NOMO-1 (cell line): ENCODE data around the gene PPP1R1B.

Experiments
- DNase-seq, 2 experiments: peaks; one replicate each; lab custom pipeline; 2025; ENCODE audit not compliant: unreplicated experiment in 2 of 2; lab: John Stamatoyannopoulos, UW

The PPP1R1B gene

DNA sequence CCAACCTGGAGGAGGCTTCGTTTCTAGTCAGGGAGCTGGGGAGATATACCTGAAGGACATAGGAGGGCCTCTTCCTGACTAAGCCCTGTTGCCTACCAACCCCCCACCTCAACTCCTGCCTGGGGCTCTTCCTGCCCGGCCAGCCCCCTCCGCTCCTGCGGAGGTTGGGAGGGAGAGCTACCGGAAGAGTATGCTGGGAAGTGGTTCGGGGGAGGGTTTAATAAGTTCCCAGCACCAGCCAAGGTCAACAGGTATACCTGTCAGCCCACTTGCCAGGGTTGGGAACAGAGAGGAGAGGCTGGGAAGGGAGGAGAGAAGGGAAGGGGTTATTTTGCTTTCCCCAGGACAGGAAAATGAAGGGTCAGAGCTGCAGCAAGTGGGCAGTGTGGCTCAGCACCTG, 4.7 kb downstream of the PPP1R1B start:
- DNase-seq, result no peak

DNA sequence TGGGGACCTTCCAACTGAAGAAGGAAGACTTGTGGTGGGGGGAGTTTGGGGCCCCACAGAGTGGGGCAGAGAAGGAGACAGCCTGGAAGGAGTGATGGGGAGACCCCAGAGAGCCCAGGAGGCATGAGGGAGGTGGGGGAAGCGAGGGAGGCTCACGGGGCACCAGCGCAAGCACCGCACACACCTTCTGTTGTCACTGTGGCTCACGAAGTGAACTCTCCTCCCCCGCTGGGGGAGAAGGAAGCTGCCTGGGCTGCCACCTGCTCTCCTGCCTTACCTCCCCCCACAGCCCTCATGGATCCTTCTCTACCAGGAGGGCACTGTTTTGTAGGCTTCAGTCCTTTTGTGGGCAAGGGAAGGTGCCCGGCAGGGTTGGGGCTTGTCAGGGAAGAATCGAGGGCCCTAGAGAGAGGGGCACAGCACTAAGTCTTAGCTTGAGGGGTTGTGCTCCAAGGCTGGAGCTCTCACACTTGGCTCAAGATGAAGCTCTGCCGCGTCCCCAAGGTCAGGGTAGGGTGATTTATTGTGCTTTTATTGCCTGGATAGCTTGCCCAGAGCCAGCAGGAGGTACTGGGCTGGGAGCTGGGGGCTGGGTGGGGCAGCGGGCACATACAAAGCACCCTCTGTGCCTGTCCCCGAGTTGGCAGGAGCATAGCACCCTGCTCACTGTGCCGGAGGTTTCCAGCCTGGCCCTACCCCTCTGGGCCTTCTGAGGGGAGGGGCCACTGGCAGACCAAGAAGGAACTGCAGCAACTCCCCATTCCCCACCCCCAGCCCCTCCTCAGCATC, 5.6 kb downstream of the PPP1R1B start:
- DNase-seq, result no peak

DNA sequence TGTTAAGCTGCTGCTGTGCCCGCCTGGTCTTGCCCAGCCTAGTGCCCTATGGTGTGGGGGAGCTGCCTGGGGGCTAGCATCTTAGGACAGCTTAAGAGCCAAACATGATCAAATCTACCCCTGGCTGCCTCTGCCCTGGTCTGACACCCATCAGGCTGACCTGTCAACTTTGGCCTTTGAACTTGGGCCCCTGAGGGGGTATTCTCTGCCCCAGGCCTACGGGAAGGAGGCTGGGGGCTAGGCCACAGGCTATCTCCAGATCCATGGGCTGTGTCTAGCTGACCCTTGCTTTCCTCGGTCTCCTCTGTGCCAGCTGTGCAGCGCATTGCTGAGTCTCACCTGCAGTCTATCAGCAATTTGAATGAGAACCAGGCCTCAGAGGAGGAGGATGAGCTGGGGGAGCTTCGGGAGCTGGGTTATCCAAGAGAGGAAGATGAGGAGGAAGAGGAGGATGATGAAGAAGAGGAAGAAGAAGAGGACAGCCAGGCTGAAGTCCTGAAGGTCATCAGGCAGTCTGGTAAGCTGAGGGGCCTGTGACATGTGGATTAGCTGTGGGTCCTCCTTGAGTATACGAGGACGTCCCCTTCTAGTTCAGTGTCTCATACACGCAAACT, 6.9 kb downstream of the PPP1R1B start:
- no peak for DNase-seq

DNA sequence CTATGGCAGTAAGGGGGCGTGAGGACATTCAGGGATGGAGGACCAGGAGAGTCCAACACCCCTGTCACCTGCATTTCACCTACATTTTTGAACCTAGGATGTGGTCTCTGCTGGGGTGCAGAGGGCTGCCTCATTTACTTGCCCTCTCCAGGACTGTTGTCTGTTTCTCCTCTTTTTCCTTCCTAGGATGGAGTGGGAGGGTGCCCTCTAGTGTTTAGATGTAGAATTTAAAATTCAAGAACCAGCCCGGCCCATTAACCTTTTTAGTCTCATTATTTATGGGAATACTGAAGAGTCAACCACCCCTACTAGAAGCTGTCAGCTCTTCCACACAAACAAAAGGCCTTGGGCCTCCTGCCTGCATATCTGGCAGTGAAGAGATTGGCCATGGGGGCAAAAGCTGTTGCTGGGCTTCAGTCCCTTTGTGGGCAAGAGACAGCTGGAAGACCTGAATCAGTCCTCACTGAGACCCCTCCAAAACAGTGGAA, 7.7 kb downstream of the PPP1R1B start:
- peak in 1 of 2 experiments; percentile 27 for DNase-seq

DNA sequence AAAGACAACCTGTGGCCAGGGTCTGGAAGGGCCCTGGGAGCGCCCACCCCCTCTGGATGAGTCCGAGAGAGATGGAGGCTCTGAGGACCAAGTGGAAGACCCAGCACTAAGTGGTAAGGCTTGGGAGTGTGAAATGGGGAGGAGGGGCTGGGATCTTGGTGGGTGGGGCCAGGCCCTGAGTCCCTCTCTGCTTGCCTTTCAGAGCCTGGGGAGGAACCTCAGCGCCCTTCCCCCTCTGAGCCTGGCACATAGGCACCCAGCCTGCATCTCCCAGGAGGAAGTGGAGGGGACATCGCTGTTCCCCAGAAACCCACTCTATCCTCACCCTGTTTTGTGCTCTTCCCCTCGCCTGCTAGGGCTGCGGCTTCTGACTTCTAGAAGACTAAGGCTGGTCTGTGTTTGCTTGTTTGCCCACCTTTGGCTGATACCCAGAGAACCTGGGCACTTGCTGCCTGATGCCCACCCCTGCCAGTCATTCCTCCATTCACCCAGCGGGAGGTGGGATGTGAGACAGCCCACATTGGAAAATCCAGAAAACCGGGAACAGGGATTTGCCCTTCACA, 8.9 kb downstream of the PPP1R1B start:
- DNase-seq, result no peak

DNA sequence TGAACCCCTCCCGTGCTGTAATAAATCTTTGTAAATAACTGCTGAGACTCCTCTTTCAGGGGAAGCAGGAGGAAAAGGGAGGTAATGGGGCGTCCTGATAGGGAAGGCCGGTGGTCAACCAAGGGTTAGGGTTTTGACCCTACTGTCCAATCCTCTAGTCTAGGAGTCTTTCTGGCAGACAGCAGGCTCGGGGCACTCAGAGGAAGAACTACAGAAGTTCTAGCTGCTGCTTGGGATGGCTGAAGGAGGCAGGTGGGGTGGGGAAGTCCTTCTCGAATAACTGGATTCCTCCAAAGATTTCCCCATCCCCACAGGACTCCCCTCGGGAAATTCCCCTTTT, 9.8 kb downstream of the PPP1R1B start:
- no peak for DNase-seq

DNA sequence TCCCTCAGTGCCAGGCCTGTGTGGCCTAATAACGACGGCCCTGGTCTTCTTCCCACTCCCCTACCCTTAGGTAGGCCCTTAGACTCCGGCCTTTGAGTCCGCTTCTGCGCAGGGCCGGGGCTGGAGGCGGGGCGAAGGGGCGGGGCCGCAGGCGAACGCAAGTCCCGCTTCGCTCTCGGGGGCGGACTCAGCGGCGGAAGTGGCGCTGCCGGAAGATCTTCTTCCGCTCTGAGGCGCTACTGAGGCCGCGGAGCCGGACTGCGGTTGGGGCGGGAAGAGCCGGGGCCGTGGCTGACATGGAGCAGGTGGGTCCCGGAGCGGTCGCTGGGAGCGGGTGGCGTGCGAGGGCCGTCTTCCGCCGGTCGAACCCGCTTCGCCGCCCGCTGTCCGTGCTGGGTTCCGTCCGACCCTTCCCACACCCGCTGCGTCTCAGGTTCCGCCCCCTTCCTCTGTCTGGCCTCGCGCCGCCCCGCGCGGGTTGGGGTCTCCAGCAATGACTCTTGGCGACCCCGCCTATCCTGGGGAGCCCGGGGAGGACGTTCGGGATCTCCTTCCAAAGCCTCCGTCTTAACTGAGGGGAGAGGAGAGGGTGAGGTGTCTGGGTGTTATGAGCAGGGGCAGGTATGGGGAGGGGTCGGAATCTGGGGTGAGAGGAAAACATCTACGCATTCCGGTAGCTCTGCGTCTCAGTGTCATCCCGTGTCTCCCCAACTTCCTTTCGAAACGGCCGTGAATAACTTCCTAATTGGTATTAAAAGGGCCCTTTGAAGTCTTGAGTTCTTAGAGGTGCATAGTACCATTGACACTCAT, 10.4 kb downstream of the PPP1R1B start, which contains the start of gene STARD3:
STARD3 (plus strand) TSS at position 218 of the 810 bp plus-strand sequence. CDS start 16,388 bp downstream, outside the sequence.
- DNase-seq, result peak; percentile 71 to 84

DNA sequence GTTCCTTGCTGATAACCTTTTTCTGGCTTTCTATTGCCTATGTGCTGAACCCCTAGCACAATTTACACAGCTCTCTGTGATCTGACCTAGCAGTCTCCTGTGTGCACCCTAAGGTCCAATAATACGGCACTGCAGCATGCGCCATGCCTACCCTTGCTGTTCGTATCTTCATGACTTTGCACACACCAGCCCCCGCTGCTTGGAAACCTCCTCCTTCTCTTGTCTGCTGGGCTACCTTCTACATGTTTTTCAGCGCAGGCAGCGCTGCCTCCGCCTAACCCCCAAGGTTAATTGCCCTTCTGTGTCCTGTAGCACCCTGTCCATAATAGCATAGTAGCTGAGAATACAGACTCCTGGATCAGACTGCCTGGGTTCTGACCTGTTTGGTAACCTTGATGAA, 11.6 kb downstream of the PPP1R1B start:
- DNase-seq, result no peak

DNA sequence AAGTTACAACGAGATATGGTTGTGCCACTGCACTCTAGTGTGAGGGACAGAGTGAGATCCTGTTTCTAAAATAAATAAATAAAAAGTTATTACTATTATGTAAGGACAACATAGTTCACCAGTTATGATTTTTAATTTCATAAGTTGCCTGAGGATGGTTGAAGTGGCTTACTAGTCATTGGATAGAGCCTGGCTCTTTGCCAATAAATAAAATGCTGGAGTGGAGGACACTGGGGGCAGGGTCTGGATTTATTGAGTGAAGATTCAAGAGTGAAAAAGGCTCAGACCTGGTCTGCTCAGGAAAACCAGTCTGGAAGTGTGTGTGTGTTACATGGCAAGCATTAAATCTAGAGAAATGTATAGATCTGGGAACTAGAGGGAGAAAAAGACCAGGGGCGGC, 12.3 kb downstream of the PPP1R1B start:
- no peak for DNase-seq

DNA sequence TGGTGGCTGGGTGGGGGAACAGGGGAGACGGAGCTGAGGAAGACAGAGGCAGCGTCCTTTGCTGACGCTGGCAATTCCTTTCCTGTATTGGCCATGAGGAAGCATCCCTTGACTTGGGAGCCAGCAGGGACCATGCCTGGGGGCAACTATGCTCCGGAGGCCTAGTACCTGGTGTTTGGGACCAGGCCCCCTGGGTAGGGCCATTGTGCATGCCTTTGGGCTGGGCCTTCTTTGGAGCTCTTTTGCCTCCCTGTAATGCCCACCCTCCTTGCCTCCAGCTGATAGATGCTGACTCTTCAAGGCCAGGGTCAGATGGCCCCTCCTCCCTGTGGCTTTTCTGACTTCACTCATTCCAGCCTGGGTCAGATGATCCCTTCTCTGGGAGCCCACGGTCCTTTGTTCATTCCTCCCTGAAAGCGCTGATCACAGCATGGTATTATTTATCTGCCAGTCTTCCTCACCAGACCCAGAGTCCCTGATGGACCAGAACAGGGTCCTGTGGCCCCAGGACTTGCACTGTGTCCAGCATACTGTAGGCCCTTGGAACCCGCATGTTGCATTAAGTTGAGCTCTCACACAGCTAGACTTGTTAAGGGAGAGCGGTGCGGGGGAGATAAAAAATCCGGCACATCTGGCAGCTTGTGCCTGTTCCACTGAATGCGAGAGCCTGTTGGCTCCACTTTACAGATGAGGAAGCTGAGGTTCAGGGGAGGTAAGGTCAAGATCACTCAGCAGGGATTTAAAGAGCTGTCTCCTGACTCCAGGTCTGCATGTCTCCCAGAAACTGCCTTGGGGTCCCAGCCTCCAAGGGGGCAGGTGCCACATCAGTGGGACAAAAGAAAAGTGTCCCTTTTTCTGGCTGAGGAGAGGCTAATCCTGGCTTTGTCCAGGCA, 13.1 kb downstream of the PPP1R1B start:
- DNase-seq, result no peak

DNA sequence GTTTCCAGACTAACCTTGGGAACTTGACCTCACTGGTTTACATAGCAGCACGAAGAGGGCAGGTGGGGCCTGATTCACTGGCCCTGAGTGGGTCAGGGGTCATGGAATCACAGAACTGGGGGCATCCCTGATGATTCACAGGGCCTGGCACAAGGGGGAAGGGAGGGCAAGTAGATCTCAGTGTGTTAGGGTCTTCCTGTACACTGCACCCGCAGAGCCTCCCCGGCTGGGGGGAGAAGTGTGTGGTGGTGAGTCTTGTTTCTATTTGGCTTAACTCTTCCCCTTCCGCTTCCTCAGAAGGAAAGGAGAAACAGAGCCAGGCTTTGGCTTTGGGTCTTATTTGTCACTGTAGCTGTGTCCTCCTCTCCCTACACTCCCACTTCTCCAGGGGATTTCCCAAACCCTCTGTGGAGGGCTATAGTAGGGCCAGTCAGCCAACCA, 13.9 kb downstream of the PPP1R1B start:
- DNase-seq, result no peak

DNA sequence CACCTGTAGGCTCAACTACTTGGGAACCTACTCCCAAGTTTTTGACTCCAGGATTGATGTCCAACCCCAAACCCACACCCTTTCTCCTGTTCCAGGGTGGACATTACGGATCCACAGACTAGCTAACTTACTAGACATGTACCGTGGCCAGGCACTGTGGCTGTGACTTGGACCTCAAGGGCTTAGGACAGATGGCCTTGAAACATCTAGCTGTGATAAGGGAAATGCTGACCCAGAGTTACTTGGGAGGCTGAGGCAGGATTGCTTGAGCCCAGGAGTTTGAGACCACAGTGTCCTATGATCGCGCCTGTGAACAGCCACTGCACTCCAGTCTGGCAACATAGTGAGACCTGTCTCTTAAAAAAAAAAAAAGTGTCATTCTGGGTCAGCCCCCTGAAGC, 14.3 kb downstream of the PPP1R1B start:
- no peak for DNase-seq

DNA sequence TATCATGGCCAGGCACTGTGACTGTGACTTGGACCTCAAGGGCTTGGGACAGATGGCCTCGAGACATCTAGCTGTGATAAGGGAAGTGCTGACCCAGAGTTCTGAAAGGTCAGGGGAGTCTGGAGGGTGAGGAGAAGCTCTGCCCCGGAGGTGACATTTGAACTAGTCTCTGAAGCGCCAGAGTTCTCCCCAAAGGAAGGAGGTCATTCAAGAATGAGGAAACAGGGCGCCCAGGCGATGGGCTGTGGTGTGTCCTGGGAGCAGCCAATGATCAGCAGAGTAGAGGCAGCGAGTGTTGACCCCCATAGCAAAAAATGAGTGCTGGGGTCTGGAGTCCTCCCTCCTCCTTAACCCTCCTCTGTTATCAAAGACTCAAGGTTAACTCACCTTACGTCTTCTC, 15.1 kb downstream of the PPP1R1B start:
- no peak for DNase-seq

DNA sequence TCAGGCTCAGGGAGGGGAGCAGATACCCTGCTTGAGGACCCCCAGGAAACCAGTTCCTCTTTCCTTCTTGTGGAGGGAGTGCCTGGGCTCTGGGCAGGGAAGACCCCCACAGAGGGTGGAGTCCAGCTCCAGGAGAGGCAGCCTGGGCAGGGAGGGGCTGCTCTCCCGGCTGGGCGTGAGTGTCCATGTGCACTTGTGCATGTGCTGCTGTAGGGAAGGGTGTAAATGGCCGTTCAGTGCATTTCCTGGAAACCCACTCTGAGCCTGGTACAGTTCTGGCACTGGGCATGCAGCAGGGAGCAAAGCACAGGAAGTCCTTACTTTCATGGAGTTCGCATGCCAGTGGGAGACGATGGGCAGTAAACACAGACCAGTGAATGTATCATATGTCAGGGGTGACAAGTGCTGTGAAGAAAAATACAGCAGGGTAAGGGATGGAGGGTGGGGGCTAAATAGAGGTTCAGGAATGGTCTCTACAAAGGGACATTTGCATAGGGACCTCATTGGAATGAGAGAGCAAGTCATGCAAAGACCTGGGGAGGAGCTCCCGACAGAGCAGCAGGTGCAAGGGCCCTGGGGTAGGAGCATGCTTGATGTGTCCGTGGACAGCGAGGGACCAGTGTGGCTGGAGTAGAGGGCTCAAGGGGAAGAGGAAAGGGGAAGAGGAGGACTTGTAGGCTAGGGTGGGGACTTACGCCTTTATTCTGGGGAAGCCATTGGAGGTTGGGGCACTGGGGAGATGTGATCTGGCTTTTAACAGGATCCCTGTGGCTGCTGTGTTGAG, 15.7 kb downstream of the PPP1R1B start:
- no peak for DNase-seq

DNA sequence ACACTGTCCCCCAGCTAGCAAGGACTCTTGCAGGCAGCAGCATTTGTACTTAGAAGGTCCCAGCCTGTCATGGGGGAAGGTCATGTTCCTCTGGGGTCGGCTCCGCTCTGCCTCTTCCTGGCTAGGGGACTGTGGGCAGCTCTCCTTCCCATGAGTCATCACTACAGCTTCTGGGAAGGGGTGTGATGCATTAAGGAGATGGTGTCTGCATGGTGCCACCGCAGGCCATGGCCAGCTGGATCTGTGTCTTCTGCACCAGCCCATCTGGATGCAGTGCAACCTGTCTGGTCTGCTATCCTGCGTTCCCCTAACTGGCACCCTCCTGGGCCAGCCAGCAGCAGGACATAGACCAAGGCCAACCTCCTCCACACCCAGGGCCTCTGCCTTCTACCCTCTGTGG, 16.5 kb downstream of the PPP1R1B start:
- no peak for DNase-seq

DNA sequence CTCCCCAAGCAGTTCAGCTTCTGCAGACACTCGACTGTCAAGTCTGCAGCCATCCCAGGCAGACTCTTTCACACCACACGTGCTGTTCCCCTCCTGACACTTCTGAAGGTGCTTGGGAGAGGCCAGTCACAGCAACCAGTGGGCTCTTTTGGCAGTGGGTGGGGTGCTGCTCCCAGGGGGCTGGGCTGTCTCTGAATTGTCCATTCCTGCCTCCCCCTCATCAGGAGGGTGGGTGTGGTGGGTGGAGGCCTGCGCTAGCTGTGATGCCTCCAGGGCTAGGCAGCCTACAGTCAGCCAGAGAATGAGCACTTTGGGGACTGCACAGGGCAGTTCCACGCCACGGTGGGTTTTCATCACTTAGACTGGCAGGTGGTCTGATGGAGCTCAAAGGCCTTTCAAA, 20.5 kb downstream of the PPP1R1B start:
- no peak for DNase-seq

DNA sequence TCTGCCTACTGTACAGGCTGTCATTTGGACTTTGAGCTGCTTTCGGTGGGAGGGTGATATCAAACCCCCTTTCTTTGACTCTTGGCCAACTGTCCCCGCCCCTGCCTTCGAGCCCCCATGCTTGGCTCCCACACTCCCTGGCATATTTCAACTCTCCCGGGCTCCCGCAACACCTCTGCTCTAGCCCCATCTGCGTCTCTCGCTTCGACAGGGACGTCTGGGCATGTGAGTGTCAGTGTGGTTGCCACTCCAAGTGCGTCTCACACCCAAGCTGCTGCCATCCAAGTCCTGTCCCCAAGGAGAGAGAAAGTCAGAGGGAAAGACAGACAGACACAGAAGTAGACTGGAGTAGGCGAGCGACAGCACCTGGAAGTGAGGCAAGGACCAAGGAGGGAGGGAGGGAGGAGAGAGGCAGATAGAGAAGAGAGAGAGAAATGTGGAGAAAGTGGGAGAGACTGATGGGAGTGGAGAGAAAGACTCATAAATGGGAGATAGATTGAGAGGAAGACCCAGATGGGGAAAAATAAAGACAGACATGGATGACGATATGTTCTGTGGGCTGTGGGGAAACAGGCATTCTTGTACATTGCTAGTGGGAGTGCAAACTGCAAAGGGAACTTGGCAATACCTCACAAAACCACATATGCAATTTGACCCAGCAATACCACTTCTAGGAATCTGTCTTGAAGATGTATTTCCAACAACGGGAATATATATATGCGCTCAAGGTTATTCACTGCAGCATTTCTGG, 22.0 kb downstream of the PPP1R1B start:
- DNase-seq, result no peak

DNA sequence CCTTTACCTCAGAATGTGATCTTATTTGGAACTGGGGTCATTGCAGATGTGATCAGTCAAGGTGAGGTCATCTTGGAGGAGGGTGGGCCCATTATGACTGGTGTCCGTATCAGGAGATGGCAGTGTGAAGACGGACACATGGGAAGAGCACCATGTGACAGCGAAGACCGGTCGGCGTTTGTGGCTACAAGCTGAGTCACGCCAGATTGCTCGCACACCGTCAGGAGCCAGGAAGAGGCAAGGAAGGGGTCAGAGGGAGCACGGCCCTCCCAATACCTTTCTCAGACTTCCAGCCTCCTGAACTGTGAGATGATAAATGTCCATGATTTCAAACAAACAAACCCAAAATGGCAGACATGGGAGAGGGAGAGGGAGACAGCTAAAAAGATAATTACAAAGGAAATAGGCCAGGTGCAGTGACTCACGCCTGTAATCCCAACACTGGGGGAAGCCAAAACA, 23.4 kb downstream of the PPP1R1B start:
- DNase-seq, result no peak
